ENCODE results near the gene MYOT. TPM values are rescaled to one million over a fixed set of nuclear protein-coding genes. Genes with fewer than 3 reads are reported as not detected.

The MYOT gene
- total RNA-seq, 1 donor from 2014 or later, result 8.7 TPM

DNA sequence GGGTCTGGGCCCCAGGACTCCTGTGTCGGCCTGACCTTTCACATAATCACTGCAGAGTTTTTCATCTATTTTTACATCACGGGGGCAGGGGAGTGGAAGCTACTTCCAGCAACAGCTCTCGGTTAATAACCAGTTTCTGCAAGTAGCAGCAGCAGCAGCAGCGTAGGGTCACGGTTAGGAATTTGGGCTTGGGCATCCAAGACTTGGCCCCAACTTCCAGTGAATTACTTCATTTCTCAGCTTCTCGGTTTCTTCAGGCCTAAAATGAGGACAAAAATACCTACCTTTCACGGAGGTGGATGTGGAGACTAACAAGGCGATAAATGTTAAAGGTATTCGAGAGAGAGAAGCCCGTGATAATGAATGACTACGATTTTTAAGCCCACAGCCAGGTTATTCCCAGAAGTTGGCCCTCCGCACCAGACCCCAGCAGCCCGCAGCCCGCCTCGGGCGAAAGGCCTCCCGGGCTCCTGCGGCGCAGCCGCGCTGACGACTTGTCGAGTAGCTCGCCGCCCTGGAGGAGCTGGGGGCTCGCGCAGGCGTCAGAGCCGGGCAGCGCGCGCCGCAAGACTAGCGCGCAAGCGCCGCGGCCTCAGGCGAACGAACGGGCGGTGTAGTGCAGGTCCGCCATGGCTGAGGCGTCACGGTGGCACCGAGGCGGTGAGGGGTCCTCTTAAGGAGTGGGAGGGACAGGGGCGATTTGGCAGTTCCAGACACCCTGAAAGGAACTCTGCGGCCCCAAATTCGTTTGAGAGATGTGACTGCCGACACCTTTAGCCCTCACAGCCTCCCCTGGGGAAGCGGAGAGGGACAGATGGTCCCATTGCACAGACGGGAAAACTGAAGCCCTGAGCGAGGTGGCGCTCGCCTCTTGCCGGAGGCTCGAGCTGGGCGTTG is 21.5 kb downstream of the MYOT start, which contains the start of gene PKD2L2:
PKD2L2 (plus strand) TSS at position 595 of the 897 bp plus-strand sequence; CDS start at position 630, 35 bp downstream.
- DNase-seq (peak; percentile 95), ATAC-seq (peak; percentile 96)
- intact Hi-C loops (cut with micrococcal nuclease), result loop anchor here (10.0 kb wide), 1 partner anchor 54 kb away; no protein-coding TSS in a partner anchor

DNA sequence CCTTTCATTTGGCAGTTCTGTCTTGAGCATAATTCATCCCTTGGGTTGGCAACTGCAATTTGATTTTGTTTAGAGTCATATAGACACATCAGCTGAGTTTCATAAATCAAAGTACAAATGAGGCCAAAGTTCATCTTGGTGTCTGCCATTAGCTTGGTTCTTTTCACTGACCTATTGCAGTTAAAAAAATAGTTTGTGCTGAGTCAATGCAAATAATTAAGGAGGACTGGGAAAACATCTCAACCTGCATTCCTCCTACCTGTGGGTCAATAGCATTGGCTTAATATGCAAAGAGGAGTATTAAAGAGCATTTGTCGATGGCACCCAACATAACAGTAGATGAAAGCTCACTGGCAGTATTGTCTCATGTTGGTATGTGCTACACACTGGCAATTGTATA is 23.2 kb downstream of the MYOT start:
- DNase-seq (no peak), ATAC-seq (no peak)
- intact Hi-C loops (cut with micrococcal nuclease), result no loop called here

DNA sequence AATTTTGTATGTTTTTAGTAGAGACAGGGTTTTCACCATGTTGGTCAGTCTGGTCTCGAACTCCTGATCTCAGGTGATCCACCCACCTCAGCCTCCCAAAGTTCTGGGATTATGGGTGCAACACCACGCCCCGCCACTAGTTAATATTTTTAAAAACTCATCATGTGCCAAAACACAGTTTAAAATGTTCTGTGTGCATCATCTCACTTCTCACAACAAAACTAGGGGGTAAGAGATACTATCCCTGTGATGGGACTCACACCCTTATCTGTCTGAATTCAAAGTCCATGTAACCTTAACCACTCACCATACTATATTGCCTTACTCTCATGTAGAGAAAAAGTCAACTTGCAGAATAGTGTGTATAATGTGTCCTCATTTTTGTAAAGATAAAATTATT is 24.2 kb downstream of the MYOT start:
- no peak for DNase-seq
- ATAC-seq, result no peak
- intact Hi-C loops (cut with micrococcal nuclease), result no loop called here

DNA sequence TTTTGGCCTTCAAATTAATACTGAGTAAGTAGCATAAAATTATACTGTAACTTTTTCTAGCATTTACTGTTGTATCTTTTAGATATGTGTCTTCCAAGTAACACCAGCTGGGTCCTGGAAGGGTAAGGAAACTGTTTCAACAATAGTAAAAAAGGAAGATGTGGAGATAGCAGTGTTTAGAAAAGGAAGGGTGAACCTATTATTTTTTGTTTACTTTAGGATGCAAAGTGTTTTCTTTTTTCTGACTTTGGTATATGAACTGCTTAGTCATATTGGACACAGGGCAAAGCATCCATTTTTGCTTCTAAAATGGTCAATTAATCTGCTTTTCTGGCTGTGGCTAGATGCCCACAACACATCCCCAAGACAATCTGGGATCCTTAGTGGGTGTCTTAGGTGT is 26.9 kb downstream of the MYOT start:
- intact Hi-C loops (cut with micrococcal nuclease), result no loop called here
- ATAC-seq, result no peak
- DNase-seq, result no peak

DNA sequence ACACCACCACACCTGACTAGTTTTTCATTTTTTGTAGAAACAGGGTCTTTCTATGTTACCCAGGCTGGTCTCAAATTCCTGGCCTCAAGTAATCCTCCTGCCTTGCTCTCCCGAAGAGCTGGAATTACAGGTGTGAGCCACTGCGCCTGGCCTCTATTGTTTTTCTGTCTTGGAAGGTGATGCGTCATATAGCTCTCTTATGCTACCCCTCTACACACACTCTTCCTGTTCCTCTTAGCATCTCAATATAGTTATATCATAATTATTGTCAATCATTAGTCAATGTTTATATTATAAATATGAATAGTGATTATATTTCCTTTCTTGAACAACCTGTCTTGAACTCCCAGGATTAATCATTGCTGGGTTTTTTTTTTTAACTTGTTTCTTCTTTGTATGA is 28.9 kb downstream of the MYOT start:
- ATAC-seq, result no peak
- intact Hi-C loops (cut with micrococcal nuclease), result no loop called here
- no peak for DNase-seq

DNA sequence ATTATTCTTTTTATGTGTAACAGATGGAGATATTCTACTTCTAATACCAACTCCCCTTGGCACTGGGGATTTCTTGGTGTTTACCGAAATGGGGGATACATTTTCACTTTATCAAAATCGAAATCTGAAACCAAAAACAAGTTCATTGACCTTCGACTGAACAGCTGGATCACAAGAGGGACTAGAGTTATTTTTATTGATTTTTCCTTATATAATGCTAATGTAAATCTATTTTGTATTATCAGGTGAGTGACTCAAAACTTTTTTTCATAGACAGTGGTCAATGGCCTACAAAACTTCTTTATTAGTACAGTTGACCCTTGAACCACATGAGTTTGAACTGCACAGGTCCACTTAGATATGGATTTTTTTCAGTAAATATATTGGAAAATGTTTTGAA is 31.8 kb downstream of the MYOT start:
- DNase-seq, result no peak
- no peak for ATAC-seq
- intact Hi-C loops (cut with micrococcal nuclease), result no loop called here

DNA sequence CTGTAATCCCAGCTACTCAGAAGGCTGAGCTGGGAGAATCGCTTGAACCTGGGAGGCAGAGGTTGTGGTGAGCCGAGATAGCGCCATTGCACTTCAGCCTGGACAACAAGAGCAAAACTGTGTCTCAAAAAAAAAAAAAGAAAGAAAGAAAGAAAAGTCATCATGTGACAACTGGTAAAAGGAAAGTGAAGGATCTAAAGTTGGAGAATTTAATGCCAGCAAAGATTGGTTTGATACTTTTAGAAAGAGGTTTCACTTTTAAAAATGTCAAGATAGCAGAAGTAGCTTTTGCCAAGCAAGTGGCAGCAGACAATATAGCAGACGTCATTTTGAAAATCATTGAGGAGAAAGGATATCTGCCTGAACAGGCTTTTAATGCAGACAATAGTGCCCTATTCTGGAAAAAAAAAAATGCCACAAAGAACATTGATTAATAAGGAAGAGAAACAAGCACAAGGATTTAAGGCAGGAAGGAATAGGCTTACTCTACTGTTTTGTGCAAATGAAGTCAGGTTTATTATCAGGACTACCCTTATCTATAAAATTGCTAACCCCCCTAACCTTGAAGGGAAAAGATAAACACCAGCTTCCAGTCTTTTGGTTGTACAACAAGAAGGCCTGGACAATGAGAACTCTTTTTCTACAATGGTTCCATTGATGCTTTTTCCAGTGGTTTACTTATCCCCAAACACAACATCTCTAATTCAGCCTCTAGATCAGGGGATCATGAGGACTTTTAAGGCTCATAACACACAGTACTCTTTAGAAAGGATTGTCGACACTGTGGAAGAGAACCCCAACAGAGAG is 33.6 kb downstream of the MYOT start:
- ATAC-seq (no peak), DNase-seq (no peak)
- intact Hi-C loops (cut with micrococcal nuclease), result no loop called here

DNA sequence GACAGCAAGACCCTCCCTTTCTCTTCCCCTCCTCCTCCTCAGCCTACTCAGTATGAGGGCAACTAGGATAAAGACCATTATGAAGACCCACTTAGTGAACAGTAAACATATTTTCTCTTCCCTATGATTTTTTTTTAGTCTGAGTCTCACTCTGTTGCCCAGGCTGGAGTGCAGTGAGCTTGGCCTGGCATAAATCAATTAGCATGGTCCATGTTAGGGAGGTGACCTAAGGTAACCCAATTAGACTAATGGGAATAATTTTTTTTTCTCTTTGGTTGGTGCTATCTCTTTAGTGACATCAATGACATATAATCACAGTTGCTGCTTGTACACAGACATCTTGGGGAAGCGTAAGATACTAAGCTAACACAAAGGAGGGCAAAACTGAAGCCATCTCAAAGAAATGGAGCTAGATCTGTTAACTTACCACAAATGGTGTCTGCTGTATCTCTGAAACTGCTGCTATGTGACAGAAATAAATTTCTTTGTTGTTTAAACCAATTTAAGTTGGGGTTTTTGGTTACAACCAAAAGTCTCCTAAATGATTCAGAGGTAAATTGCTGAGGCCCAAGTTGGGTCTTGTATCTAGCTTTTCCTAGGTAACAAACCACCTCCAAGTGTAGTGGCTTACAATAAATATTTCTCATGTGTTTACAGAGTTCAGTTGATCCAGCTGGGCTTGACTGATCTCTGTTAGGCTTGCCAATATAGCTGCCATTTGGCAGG is 34.9 kb downstream of the MYOT start:
- DNase-seq, result no peak
- no peak for ATAC-seq
- intact Hi-C loops (cut with micrococcal nuclease), result no loop called here

DNA sequence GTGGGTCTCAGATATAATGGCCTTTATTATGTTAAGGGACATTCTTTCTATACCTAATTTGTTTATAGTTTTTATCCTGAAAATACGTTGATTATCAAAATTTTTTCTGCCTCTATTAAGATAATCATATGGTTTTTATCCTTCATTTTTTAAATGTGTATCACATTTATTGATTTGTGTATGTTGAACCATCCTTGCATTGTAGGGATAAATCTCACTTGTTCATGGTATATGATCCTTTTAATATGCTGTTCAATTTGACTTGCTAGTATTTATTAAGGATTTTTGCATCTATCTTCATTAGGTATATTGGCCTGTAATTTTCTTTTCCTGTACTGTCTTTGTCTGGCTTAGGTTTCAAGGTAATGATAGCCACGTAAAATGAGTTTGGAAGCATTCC is 47.1 kb downstream of the MYOT start:
- no peak for ATAC-seq
- DNase-seq, result no peak
- intact Hi-C loops (cut with micrococcal nuclease), result no loop called here

DNA sequence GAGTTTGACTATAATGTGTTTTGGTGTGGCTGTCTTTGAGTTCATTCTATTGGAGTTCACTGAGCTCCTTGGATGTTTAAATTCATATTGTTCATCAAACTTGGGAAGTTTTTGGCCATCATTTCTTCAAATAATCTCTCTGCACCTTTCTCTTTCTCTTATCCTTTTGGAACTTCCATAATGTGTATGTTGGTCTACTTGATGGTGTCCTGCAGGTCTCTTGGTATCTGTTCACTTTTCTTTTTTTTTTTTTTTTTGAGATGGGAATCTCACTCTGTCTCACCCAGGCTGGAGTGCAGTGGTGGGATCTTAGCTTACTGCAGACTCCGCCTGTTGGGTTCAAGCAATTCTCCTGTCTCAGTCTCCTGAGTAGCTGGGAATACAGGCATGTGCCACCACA is 49.3 kb downstream of the MYOT start:
- intact Hi-C loops (cut with micrococcal nuclease), result no loop called here
- no peak for ATAC-seq
- no peak for DNase-seq

DNA sequence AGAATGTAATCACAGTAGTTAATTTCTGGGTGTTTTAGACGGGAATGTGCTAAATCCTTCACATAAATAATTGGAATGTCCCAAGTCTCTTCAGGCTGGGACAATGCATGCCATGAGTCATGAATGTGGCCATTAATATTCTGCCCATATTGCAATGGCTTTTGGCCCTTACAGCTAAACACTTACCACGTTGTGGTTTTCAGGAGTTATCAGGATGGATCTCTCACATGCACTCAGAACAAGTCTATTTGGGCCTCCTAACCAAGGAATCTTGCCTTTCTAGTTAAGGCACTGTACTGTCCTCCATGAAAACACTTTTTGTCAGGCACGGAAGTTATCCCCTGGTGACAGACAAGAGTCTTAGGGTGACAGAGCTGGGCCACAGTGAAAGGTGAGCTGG is 54.3 kb downstream of the MYOT start:
- DNase-seq (no peak), ATAC-seq (no peak)
- intact Hi-C loops (cut with micrococcal nuclease), result no loop called here

DNA sequence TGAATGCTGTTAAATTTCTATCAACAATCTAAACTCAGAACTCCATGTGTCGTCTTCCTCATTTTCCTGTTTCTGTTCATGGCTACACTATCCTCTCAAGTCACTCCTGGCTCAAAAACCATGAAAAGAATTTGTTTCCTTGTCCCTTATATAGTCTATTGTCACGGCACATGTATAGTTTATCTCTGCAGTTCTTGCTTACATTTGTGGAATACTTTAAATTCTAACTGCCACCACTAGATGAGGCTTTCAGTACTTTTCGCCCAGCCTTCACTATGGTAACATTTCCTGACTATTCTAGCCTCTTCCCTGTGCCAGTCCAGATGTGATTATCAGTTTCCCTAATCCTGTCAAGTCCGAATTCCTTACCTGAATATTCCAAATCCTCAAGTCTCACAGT is 56.2 kb downstream of the MYOT start:
- intact Hi-C loops (cut with micrococcal nuclease), result no loop called here
- DNase-seq (no peak), ATAC-seq (no peak)

DNA sequence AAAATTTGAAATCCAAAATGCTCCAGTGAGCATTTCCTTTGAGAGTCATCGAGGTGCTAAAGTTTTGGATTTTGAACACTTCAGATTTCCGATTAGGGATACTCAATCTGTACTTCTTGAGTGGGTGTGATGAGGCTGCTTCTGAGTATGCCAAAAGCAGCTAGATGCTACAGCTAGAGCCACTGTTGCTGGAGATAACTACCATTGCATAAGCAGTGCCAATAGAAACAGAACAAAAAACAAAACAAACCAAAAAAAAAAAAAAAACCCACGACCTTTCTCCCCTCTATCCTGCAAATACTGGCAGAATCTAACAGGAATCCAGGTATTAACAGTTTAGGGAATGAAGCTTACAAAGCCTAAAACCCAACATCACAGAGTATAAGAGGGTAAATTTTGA is 65.1 kb downstream of the MYOT start:
- DNase-seq (no peak), ATAC-seq (peak; percentile 75)
- intact Hi-C loops (cut with micrococcal nuclease), result no loop called here

DNA sequence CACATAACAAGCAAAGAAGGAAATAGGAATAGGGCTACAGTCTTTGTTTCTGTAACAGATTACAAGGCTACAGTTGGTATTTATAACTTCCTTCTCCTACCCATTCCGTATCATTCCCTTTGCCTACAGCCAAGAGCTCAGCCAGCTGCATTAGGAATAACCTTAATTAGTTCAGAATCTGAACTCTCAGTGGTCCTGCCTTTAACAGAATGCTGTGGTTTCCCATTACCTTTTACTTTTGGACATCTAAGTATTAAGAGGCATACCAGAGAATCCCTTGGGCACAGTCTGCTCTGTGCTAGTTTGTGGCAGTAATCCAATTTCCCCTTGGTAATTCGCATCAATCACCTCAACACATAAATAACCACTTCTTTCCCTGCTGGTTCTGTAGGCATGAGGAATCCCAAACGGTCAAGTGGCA is 65.8 kb downstream of the MYOT start:
- peak; percentile 62 for ATAC-seq
- intact Hi-C loops (cut with micrococcal nuclease), result no loop called here
- DNase-seq, result no peak

DNA sequence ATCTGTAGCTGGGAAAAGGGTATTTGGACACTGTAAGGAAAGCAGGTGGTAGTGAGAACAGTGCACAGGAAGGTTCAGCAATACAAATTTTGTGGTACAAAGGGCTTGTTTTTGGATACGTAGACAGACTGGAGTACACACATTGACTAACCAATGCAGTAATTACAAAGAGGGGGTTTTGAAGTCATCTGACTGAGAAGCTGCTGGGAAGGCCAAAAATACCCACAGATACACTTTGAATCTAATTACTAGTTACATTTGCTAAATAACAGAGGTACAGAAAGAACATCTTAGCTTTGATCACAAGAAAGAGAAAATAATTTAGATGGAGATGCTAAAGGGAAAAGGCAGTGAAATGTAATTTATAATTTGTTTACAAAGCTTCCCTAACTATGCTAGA is 67.5 kb downstream of the MYOT start:
- DNase-seq (no peak), ATAC-seq (peak; percentile 7)
- intact Hi-C loops (cut with micrococcal nuclease), result no loop called here

DNA sequence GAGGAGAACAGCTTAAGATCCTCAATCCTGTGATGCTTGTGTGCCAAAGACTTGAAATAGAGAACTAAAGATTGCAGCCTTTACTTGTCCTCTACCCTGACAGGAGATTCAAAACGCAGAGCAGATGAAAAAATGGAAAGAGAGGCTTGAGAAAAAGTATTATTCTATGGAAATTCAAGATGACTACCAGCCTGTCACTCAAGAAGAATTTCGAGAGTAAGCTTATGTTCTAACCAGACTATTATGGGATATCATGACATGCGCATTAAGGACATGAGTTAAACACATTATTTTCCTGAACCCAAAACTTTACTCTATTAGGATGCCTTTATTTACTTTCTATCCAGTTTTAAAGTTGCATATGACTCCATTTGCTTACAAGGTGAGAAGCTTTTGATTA is 68.0 kb downstream of the MYOT start:
- intact Hi-C loops (cut with micrococcal nuclease), result no loop called here
- ATAC-seq (no peak), DNase-seq (no peak)

Data from left ventricle myocardium superior (tissue), 1 donor.